HPDE6-E6E7 (cell line): ENCODE data around the gene LMAN1L.

Experiments used
- DNase-seq: peaks from one replicate; pipeline ENCODE4 v3.0.0; 2011; ENCODE audit warnings: missing footprints; ENCODE audit errors: extremely low spot score

The LMAN1L gene

DNA sequence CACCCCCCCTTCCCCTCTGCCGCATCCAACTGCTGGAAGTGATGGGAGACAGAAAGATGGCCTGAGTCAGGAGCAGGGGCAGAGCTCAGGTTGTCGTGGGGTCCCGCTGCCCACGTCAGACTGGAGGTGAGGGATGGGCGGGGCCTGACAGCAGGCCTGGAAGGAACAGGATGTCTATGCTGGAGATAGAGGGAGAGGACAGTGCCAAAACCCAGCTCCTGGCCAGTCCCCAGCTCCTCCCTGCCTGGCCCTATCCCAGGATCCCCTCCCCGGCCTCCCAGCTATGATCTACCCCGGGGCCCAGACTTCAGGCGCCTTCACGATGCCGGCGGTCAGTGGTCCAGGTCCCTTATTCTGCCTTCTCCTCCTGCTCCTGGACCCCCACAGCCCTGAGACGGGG, at the start of gene LMAN1L:
TSS of gene LMAN1L (plus strand) at position 303 of the 400 bp plus-strand sequence. CDS start at position 323, 20 bp downstream.
- no peak for DNase-seq

DNA sequence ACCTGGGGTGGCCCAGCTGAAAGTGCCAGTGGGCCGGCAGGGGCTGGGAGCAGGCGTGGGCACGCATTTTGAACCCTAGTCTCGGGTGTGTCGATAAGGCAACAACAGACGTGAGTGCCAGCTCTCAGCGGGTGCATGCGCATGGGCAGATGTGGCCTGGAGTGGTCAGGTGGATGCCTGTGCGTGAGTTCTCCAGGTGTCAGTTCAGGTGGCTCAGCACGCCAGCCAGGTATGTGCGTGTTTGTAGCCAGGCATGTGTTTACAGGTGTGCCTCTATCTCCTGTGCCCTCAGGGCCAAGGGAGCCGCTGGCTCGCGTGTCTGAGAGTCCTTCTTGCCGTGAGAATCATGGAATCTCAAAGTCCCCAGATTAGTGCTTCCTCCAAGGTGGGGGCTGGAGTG, 49.2 kb upstream of the LMAN1L start:
- peak; percentile 81 for DNase-seq

DNA sequence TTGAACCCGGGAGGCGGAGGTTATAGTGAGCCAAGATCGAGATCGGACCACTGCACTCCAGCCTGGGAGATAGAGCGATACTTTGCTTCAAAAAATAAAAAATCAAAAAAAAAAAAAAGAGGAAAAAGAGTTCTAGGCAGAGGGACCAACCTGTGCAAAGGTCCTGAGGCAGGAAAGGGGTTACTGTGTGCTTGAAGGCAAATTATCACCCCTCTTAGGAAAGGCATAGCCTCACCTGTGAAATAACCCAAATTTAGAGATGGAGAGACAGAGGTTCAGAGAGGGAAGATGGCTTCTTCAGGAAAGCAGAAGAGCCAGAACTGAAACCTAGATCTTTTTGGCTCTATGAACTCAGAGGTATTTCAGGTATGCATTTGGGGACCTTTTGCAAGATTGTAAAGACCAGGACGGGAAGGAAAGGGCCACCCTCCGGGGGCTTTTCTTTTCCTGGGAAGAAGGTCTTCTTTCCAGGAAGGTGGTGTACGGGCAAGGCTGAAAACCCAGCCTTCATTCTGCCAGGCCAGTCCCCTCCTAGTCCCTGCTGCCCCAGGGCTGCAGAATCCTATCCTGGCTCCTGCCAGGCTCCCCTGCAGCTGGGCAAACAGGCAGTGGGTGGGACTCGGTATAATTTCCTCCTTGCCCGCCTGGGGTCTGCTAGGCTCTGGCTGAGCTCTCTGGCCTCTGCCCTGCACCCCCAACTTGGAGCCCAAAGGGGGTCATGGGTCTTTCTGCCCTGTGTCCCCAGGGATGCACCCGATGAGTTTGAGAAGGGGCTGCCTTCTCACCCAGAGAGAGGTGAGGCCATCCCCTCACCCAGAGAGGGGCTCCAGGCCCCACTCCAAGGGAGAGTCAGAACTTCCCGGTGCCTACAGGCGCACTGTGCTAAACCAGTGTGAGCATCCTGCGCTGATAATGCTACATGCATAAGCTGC, 45.2 kb upstream of the LMAN1L start:
- DNase-seq = no peak

DNA sequence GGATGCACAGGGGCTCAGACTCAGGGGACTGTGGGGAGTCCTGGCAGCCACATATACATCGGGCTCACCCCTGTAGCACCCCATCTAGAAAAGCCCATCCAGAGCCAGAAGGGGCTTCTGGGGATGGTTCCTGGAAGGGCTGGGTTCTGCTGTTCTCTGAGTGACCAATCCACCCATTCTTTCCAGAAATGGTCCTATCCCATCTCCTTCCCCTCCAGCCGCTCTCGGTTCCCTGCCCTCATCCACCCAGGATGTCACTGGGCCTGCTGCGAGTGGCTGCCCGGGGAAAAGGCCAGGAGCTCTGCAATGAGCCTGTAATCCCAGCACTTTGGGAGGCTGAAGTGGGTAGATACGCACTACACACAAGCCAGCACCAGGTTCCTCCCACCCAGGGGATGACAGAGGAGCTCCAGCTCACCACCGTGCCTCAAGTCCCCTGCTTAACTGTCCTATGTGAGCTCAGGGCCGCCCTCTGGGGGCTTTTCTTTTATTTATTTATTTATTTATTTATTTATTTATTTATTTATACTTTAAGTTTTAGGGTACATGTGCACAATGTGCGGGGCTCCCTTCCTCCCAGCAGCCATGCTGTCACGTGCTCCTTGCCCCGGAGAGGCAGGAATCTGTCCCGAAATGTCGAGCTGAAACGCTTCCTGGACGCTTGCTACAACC, 44.4 kb upstream of the LMAN1L start:
- no peak for DNase-seq

DNA sequence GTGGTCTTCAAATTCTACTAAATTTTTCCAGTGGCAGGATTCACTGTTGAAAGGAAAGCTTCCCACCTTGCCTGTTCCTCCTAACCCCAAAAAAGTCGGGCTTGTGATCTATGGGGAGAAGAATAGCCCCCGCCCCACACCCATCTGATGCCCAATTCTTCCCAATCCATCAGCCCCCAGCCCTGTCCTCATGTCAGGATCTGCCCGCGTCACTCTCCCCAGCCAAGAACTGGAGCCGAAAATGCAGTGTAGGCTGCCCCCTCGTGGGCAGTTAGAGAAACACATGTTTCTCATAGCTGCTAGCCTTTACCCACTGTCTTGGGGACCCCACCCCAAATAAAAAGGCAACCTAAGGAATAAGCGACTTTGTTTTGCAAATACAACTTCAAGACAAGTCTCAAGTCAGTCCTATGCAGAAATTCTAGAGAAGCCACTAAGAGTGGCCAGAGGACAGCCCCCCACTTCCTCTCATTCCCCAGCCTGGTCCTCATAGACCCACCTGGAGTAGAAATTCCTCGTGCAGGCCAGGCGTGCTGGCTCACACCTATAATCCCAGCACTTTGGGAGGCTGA, 43.8 kb upstream of the LMAN1L start:
- DNase-seq = peak; percentile 71

DNA sequence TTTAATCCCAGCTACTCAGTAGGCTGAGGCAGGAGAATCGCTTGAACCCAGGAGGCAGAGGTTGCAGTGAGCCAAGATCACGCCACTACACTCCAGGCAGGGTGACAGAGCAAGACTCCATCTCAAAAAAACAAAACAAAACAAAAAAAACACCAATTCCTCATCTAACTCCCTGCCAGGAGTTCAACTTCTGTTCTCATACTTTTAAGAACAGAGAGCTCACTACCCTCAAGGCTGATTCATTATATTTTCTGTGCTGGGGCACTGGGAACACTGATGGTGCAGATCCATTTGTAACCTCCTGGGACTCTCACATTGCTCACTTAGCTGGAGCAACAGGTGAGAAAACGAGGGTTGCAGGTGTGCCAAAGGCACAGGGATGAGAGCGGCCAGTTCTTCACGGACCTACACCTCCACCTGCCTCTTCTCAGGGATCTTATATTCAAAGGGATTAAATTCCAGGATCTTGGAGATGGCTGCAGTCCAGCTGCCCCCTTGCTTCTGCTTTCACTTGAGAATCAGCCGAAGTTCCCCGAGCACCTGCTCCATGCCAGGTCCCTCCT, 43.1 kb upstream of the LMAN1L start:
- no peak for DNase-seq

DNA sequence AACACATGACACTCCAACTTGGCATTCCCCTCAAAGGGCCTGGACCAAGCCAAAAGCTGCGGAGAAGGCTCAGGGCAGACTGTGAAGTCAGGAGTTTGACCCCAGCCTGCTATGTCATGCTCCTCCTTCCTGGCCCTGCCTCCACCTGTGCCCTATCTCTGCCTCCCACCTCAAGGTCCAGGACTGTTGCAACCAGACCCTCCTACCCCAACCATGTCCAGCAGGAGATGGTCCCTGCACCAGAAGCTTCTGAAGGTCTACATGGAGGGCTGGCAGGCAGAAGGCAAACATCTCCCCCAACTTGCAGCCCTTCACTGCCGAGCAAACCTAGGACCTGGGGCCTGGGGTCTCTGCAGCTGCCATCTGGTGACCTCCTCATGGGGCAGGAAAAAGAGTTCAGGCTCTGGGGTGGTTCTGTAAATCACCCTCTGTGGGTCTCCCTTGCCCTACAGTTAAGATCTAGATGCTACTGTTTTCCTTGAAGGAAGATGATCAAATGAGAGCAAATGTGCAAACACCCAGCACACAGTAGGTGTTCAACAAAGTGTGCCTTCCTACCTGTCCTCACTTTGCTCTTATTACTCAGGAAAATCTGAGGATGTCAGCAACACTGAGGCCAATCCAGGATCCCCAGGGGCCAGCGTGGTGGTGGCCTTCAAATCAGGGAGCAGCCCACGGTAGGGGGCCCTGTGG, 42.3 kb upstream of the LMAN1L start:
- DNase-seq = no peak

DNA sequence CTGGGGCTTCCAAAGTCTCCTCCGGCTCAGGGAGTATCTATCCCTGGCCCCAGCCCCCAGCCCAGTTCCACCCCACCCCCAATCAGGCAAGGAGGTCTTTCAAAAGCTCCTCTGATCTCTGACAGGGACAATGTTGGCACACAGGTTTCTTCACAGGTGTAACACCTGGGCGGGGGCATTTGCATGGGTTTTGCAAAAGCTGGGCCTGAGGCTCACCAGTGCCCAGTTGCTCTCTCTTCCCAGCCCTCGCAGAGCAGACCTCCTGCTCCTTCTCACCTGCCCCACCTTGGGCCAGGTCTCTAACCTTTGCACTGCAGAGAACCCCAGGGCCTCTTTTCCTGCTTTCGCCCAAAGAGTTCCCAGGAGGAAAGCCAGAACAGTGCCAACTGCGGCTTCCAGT, 39.3 kb upstream of the LMAN1L start:
- DNase-seq = no peak

DNA sequence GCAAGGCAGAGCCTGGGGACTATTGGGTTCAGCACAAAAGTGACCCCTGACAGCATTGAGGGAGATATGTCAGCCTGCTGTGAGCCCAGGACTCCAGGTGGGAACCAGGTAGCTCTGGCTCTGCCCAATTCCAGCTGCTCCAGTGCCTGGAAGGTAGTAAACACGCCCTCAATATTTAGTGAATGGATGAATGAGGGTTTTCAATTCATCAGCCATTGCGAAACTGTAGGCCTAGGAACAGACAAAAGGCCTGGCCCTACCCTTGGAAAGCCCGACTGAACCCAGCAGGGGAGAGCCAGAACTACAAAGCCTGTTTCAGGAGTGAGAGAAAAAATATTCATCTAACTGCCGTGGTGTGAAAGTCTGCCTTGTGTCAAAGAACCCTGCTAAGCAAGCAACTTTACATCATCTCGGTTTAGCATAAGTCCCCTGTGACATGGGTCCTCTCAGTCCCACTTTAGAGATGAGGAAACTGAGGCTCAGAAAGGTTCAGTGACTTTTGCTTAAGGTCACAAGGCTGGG, 38.8 kb upstream of the LMAN1L start:
- no peak for DNase-seq

DNA sequence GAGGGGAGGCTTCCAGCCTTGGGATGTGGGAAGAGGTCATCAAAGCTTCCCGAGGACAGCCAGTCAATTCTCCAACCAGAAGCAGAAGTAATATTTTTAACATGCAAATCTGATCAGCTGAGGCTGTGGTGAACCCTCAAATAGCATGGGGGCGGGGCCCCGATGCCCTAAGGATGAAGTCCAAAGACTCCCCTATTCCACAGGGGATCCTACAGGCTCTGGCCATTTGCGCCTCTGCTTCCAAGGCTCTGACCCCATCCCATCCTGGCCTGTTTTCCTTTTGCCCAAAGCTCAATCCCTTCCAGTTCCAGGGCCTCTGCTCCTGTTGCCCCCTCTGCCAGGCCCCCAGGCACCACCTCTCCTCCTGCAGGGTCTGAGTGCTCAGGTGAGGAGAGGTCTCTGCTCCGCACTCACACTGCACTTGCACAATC, 37.5 kb upstream of the LMAN1L start:
- no peak for DNase-seq

DNA sequence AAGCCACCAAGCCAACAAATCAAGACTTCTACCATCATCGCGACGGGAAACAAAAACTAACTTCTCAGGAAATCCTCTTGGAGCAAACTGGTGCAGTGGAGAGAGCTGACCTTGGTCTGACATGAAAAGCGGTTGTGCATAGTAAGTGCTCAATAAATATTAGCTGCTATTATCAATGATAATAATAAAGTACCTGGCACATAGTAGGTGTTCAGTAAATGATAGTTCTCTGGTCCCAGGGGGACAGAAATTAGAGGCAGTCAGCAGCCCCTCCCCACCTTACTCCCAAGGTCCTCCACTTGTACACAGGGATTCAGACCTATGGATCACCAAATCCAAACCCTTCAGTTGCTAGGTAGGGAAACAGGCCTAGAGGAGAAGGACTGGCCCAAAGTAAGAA, 36.7 kb upstream of the LMAN1L start:
- no peak for DNase-seq

DNA sequence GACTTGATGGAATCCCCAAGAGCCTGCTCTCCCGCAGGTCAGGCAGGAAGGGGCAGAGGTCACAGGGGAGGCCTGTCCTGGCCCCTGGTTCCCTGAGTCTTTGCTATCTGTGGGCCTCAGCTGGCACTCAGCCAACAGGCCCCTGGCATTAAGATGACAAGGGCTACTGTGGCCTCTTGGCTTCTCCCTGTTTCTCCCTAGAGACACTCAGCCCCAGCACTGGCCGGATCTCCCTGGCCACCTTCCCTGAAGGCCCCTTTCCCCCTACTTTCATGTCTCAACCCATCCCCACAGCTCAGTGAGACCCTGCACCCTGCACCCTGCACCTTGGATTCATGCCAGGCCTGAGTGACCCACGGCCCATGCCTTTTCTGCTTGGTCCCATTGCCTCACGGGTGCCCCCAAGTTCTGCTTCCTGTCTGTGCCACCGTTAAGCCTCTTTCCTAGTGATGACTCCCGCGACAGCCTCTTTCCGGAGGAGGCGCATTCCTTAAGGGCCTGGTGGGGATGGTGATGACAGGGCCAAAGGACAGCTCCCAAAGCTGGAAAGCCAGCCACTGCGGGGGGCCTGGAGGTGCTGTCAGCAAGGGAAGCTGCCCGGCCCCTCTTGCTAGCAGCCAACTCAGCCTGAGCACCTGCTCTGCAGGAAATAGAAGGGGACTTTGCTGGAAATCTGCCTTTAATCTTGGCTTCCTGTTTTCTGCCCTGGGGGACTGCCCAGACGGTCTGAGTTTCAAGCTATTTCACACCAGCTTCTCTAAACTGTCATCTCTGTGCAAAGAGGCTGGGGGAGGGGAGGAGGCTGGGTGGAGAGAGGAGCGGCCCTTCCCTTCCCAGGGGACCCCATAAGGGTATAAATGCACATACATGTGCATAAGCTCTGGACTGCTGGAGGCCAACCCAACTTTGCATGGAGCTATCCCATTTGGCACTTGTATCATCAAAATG, 35.5 kb upstream of the LMAN1L start:
- DNase-seq = no peak

DNA sequence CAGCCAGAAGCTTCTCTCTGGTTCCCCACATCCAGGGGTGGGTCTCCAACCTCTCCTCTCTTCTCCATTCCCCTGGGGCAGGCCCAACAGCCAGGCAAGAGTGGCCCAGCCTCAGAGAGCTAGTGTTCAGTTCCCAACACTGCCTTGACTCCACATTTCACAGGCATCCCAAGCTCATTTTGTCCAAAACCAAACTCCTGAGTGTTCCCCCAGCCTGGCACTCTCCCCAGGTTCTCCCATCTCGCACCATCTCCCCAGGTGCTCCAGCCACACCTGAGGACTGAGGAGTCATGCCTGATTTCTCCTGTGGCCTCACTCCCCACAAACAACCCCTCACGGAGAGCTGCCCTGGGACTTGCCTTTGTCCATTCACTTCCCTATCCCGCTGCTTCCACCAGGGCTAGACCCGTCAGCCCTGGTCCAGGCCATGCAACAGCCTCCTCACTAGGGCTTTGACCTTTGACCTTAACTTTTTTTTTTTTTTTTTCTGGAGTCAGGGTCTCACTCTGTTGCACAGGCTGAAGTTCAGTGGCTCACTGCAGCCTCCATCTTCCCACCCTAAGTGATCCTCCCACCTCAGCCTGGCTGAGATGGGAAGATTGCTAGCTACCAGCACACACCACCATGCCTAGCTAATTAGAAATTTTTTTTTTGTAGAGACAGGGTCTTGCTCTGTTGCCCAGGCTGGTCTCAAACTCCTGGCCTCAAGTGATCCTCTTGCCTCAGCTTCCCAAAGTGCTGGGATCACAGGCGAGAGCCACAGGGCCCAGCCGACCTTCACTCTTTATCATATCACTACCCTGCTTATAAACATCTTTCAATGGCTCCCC, 34.7 kb upstream of the LMAN1L start:
- DNase-seq = no peak

DNA sequence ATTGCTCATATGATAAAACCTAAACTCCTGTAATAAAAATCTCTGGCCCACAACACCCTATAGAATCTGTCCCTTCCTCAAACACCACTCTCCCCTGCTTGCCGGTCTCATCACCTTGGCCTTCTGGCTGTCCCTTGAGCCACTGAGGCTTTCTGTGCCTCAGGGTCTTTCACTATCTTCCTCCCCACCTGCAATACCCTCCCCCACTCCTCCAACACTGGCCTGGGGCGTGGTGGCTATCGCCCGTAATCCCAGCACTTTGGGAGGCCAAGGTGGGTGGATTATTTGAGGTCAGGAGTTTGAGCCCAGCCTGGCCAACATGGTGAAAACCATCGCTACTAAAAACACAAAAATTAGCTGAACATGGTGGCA, 34.0 kb upstream of the LMAN1L start:
- no peak for DNase-seq

DNA sequence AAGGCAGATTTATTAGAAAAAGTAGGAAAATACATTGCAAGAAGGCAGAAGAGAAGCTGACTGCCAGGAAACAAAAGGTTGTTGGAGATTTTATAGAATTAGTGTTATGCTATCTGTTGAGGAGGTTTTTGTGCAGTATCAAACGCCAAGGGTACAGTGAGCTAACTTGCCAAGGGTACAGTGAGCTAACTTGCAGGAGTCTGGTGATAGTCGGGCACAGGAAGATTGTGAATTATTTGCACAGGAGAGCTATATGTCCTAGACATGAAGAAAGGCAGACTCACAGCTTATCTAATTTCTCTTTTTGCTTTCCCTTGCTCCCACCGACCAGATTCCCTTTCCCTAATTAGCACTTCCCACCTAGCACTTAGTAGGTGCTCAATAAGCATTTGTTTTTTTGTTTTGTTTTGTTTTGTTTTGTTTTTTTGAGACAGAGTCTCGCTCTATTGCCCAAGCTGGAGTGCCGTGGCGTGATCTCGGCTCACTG, 33.4 kb upstream of the LMAN1L start:
- DNase-seq = no peak

DNA sequence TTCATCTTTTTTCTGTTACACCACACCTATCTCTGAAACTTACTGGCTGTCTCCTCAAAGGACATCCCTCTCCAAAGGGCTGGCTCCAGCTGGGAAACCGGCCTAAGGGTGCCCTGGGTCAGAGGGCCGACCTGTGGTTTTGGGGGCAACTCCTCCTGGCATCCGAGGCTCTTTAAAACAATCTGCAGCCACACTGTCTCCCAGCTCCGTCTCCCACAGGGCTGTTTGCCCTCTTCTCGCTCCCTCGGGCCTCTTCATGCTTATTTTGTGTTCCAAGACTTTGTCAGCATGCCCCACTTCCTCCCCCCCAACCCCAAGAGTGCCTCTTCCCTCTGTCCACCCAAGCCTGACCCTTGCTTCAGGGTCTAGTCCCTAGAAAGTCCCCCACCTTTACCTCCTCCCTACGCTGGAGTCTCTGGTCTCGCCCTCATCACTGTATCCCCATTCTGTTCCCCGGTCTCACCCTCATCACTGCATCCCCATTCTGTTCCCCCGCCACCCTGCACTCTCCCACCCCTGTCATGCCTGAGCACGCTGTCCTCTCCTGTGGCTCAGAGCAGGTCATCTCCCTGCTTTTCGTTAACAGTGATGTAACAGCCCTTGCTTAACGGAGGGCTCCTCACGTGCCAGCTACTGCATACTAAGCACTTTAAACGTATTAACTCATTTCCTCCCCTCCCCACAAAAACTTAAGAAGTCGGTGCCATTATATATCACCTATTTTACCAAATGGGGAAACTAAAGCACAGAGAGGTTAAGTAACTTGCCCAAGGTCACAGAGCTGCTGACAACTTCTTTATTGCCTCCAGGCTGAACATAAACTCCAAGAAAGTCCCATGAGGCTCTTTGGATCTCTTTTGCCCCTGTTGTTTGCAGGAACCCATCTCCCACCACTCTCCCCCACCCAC, 31.9 kb upstream of the LMAN1L start:
- no peak for DNase-seq

DNA sequence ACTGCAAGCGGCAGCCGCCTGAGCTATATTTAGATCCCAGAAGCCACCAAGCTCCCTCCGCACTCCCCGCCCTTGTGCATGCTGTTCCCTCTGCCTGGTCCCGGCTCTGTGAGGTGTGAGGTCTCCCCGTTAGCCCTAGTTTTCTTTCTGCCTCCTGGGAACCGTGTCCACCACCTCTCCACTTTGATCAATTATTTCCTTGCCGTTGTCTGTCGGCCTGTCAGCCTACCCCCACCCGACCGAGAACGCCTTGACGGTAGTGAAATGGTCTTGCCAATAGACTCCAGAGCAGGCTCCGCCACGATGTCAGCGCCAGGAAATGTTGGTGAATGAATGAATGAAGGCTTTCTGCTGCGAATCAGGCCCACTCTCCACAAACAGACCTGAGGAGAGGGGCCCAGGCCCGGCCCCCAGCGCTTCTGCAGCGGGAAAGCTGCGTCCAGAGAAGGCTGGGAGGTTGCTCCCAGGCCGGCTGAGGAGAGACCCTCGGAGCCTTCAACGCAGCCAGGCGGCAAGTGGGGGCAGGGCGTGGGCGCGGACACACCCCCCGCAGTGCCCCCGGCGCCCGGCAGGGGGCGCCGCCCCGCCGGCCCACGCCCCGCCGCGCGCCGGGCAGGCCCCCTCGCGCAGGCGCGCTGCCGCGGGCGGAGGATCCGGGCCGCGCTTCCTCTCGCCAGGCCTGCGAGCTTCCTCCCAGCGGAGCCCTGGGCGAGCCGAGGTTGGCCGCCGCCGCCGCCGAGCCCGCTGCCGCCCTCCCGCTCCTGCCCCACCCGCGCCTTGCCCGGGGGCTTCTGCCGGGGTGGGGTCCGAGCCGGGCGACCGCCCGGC, 31.0 kb upstream of the LMAN1L start, which contains the start of gene CSK:
TSS of gene CSK (plus strand) at position 650 of the 828 bp plus-strand sequence. CDS start 16,218 bp downstream, outside the sequence.
- peak; percentile 73 for DNase-seq
